Effector memory CD4-positive, alpha-beta T cell (primary cell): ENCODE results near the gene COG8.

ENCODE experiments used
- DNase-seq, 3 donors: peaks; one replicate each; pipeline ENCODE4 v3.0.0-alpha.2; 2020
- H3K27ac ChIP-seq: 2 replicates; pipeline ENCODE4 v1.7.0; 2013; ENCODE audit warnings: mild to moderate bottlenecking, low read length, moderate library complexity; ENCODE audit not compliant: insufficient read depth, poor library complexity, severe bottlenecking
- H3K27me3 ChIP-seq: replicated peaks from 2 replicates; pipeline ENCODE4 v1.7.0; 2013; ENCODE audit warnings: mild to moderate bottlenecking, low read length; ENCODE audit not compliant: insufficient read depth, control insufficient read depth, poor library complexity, severe bottlenecking
- H3K36me3 ChIP-seq: 2 replicates; pipeline ENCODE4 v1.7.0; 2013; ENCODE audit warnings: mild to moderate bottlenecking, low read length, moderate library complexity; ENCODE audit not compliant: control insufficient read depth, insufficient read depth
- H3K4me1 ChIP-seq: 2 replicates; pipeline ENCODE4 v1.7.0; 2013; ENCODE audit warnings: low read length, mild to moderate bottlenecking; ENCODE audit not compliant: control insufficient read depth, insufficient read depth, poor library complexity, severe bottlenecking
- H3K4me3 ChIP-seq: 2 replicates; pipeline ENCODE4 v1.7.0; 2013; ENCODE audit warnings: low read length, low read depth, mild to moderate bottlenecking; ENCODE audit not compliant: insufficient read depth, poor library complexity, severe bottlenecking
- H3K9me3 ChIP-seq: 2 replicates; pipeline ENCODE4 v1.7.0; 2013; ENCODE audit warnings: mild to moderate bottlenecking, low read length, moderate library complexity; ENCODE audit not compliant: control insufficient read depth

The COG8 gene

GRCh38 chr16:69349536-69349935 is 10.2 kb upstream of the COG8 start:
- no peak for DNase-seq

DNA sequence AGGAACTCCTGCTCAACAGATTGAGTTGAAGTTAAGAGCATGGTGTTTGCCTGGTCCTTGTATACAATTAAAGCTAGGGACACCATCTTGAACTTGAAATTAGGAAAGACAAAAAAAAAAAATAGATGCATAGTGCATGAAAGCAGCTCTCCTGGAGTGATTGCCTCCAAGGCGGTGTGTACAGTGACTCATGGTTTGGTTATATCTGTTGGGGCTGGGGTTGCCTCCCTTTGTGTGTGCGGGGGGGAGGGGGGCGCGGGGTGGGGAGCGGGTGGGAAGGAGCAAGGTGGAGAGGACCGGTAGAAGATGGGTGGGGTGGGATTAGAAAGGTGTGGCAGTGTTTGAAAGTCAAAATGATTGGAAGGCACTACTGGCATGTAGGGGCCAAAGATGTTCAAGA is 8.9 kb upstream of the COG8 start:
- H3K36me3 ChIP-seq = peaks cover 21% of the 10 kb centered on the region
- no peaks in the 10 kb centered on the region for H3K27me3 ChIP-seq
- no peak for DNase-seq
- no peaks in the 10 kb centered on the region for H3K4me1 ChIP-seq
- H3K4me3 ChIP-seq = no peak overlapping the region
- H3K27ac ChIP-seq = no peak overlapping the region
- H3K9me3 ChIP-seq = no peaks in the 10 kb centered on the region

More at GRCh38 chr16:69349536-69349935, 10.2 kb upstream of the COG8 start:
- H3K4me3 ChIP-seq = no peak overlapping the region
- H3K27me3 ChIP-seq = no peaks in the 10 kb centered on the region
- no peaks in the 10 kb centered on the region for H3K9me3 ChIP-seq
- peaks cover 15% of the 10 kb centered on the region for H3K36me3 ChIP-seq
- no peaks in the 10 kb centered on the region for H3K4me1 ChIP-seq
- H3K27ac ChIP-seq = no peak overlapping the region

- no peaks in the 10 kb centered on the region for H3K9me3 ChIP-seq
- DNase-seq = no peak
- H3K27me3 ChIP-seq = no peaks in the 10 kb centered on the region
- no peaks in the 10 kb centered on the region for H3K4me1 ChIP-seq
- H3K4me3 ChIP-seq = no peak overlapping the region
- peaks cover 19% of the 10 kb centered on the region for H3K36me3 ChIP-seq
- H3K27ac ChIP-seq = no peak overlapping the region
These were observed 7.3 kb upstream of the COG8 start for GRCh38 chr16:69346683-69347082.

DNA sequence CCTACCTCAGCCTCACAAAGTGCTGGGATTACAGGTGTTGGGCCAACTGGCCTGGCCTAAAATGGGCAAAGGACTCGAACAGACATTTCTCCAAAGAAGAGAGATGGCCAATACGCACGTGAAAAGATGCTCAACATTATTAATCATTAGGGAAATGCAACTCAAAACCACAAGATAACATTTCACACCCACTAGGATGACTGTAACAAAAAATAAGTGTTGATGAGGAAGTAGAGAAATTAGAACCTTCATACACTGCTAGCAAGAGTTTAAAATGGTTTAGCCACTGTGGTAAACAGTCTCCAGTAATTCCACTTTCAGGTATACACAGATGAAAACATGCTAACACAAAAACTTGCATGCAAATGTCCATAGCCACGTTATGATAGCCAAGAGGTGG is 6.6 kb upstream of the COG8 start:
- Histone ChIP-seq H3K27me3 (no peaks in the 10 kb centered on the region), H3K9me3 (no peaks in the 10 kb centered on the region), H3K4me1 (no peaks in the 10 kb centered on the region), H3K27ac (no peak overlapping the region), H3K4me3 (no peak overlapping the region), H3K36me3 (peaks cover 16% of the 10 kb centered on the region)
- no peak for DNase-seq

GRCh38 chr16:69344171-69344570 is 4.8 kb upstream of the COG8 start:
- H3K36me3 ChIP-seq = peaks cover 14% of the 10 kb centered on the region
- no peak overlapping the region for H3K27ac ChIP-seq
- H3K9me3 ChIP-seq = no peaks in the 10 kb centered on the region
- DNase-seq = no peak
- peaks cover 7% of the 10 kb centered on the region for H3K4me1 ChIP-seq
- H3K27me3 ChIP-seq = no peaks in the 10 kb centered on the region
- H3K4me3 ChIP-seq = no peak overlapping the region

GRCh38 chr16:69340095-69340644 is 806 bp upstream of the COG8 start:
- Histone ChIP-seq H3K4me3 (peak overlapping the region; percentile 94), H3K27me3 (no peaks in the 10 kb centered on the region), H3K4me1 (peaks cover 16% of the 10 kb centered on the region), H3K36me3 (peaks cover 21% of the 10 kb centered on the region), H3K9me3 (no peaks in the 10 kb centered on the region), H3K27ac (peak overlapping the region; percentile 87)
- DNase-seq = no peak

DNA sequence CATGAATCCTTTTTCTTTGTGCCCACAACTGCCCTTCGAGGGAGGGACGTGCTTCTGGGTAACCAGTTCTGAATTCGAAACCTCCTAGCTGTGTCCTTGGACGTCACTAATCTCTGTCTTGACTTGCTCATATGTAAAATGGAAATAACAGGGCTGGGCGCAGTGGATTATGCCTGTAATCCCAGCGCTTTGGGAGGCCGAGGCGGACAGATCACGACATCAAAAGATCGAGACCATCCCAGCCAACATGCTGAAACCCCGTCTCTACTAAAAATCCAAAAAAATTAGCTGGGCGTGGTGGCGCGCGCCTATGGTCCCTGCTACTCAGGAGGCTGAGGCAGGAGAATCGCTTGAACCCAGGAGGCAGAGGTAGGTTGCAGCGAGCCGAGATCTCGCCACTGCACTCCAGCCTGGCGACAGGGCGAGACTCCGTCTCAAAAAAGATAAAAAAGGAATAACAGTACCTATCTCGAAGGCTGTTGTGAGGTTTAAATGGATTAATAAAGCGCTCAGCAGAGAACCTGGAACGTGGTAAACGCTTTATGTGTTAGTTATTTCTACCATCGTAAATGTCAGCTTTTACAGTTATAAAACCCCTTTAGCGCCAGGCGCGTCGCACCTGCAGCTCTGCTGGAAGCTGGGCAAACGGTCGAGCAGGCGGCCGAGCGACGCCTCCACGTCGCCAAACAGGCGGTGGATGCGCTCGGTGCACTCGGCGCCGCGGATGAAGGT is 641 bp downstream of the COG8 start:
- no peaks in the 10 kb centered on the region for H3K9me3 ChIP-seq
- H3K4me3 ChIP-seq = peak overlapping the region; percentile 94
- peaks cover 30% of the 10 kb centered on the region for H3K36me3 ChIP-seq
- no peak for DNase-seq
- H3K4me1 ChIP-seq = peaks cover 16% of the 10 kb centered on the region
- no peaks in the 10 kb centered on the region for H3K27me3 ChIP-seq
- peak overlapping the region; percentile 87 for H3K27ac ChIP-seq

DNA sequence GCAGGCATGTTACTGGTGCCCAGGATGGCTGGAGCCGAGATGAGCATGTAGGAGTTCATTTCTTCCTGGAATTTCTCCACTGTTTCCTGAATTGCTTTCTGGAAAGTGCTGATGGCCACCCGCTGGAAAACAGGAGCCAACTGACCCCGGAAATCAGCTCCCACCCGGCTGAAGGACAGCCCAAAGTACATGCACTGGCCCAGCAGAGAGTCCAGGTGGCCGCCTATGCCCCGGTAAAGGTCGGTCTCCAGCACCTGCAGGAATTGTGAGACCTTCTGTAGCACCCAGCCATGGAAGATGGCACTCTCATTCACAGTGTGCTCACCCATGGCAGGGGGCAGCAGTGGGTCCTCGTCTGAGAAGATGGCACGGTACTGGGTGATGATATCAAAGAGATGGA is 4.7 kb downstream of the COG8 start:
- H3K27me3 ChIP-seq = no peaks in the 10 kb centered on the region
- peaks cover 14% of the 10 kb centered on the region for H3K4me1 ChIP-seq
- H3K36me3 ChIP-seq = peaks cover 23% of the 10 kb centered on the region
- no peaks in the 10 kb centered on the region for H3K9me3 ChIP-seq
- no peak overlapping the region for H3K27ac ChIP-seq
- DNase-seq = no peak
- H3K4me3 ChIP-seq = no peak overlapping the region

DNA sequence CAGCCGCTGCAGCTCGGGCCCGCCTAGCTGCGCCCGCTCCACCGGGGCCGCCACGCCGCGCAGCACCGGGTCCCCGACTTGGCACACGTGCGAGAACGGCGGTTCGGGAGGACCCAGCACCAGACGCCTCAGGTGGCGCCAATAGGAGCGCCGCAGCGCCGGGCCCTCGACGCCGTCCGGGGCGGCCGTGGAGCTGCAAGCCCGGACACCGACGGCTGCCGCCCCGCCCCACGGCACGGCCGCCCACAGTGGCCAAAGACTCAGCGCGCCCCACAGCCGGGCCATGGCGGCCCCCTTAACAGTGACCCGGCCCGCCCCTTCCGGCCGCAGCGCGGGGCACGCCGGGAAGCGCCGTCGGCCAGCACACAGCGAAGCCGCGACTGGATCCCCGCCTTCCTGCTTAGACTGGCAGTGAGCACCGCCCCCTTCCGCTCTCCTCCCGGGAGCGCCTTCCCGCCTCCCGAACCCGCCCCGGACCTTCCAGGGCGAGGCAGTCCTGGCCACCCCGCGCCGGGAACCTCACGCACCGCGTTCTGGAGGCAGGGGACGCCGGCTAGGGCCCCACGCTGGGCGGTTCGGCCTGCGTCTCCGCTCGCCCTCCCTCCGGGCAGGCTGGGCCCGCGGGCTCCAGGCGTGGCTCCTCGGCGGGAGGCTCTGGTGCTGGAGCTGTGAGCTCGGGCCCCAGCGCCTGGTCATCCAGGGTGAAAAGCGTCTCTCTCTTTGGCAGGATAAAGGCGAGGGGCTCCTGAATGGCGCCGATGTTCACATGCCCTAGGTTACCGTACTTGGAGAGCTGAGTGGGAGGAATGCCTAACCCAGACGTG is 8.9 kb downstream of the COG8 start, which contains the start of gene PDF:
Gene PDF (minus strand): TSS at position 303 of the 824 bp plus-strand sequence. CDS start 18 bp downstream, at position 285.
- peaks cover 29% of the 10 kb centered on the region for H3K36me3 ChIP-seq
- peaks cover 19% of the 10 kb centered on the region for H3K4me1 ChIP-seq
- peak within 1 kb of the TSS; percentile 74 for H3K27ac ChIP-seq
- no peaks in the 10 kb centered on the region for H3K27me3 ChIP-seq
- DNase-seq = peak; percentile 76 to 80 (median 78)
- H3K4me3 ChIP-seq = peak within 1 kb of the TSS; percentile 72
- H3K9me3 ChIP-seq = no peaks in the 10 kb centered on the region
